NT2/D1 (cell line): ENCODE measurements around the gene CCDC7.

ENCODE experiments used
- SUZ12 ChIP-seq: IDR thresholded peaks from 2 replicates; pipeline ENCODE4 v1.6.1; 2011; ENCODE audit not compliant: insufficient read length, insufficient read depth; ENCODE audit errors: extremely low read depth
- YY1 ChIP-seq: IDR thresholded peaks from 2 replicates; pipeline ENCODE4 v1.6.1; 2011; ENCODE audit not compliant: insufficient read length, insufficient read depth
- ZNF274 ChIP-seq: IDR thresholded peaks from 2 replicates; pipeline ENCODE4 v1.6.1; 2011; ENCODE audit warnings: mild to moderate bottlenecking, low read depth, low read length

- TF ChIP-seq ZNF274: no peak
- TF ChIP-seq SUZ12: no peak
- no peak for TF ChIP-seq YY1
These were observed 305.6 kb downstream of the CCDC7 start for GRCh38 chr10:32751582-32751981.
